DMS114 treated with DMSO at 0.1 percent for 48 hours (cell line): Measurements from ENCODE around the gene GPR137.

Experiments
- DNase-seq: peaks from one replicate; lab custom pipeline; 2025; ENCODE audit not compliant: unreplicated experiment; lab: John Stamatoyannopoulos, UW

Gene GPR137

DNA sequence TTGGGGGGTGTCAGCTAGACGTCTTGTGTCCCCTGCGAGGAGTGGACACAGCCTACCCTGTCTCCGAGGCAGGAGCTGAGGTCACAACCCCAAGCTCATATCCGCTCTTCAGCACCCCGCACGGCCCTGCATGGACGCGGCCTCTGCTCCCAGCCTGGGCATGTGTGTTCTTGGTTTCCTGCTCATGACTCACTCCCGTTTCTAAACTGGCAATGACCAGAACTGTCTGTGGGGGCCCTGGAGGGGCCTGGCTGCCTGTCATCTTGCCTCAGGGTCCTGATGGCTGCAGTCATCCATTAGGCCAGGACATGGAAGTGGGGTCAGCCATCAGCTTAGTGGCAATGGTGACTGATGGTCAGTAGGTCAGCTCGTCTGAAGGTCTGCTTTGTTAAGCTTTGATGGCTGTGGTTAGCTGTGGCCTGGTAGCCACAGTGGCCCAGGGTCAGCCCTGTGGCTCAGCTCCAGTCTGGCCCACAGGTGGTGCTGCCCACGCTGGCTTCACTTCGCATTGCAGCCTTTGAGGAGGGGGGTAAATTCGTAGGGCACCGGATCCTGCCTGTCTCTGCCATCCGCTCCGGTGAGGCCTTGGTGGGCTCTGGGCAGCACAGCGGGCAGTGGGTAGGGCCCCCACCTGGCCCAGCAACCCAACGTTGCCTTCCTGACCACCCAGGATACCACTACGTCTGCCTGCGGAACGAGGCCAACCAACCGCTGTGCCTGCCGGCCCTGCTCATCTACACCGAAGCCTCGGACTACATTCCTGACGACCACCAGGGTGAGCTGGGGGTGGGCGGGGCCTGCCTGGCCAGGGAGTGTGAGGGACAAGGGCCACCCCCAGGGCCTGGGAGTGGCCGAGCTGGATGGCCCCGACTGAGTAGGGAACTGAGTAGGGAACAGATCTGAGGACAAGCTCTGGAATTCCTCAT is 22.4 kb upstream of the GPR137 start:
- DNase-seq, result no peak

DNA sequence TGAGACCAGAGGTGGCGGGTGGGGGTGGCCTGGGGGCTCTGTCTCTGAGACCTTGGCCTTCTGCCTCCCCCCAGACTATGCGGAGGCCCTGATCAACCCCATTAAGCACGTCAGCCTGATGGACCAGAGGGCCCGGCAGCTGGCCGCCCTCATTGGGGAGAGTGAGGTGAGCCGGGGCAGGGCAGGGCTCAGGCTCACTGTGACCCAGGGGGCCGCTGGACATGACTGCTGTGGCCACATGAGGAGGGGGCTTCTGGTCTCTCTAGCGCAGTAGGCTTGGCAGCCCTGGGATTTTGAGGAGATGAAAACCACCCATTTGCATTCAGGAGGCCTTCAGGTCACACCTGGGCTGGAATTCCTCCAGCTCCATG is 21.7 kb upstream of the GPR137 start:
- DNase-seq, result no peak

DNA sequence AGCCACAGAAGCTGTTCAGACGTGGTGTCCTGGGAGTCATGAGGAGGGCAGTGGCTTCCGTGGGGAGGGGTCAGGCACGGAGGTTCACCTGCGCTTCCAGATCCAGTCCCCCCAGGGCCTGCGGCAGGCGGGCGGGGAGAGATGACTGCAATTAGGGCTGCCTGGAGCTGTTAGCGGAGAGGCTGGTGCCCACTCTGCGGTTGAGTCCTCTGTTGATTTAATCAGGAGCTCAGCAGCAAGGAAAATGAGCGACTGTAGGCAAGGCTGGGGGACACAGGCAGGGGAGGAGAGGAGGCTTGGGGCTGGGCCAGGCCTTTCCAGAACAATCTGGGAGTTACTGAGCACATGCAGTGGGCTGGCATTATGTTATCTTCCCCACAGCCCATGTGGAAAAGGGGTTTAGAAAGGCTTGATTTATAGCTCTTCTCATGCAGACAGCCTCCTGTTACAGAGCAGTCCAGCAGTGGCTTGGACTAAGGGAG is 21.2 kb upstream of the GPR137 start:
- DNase-seq, result no peak

DNA sequence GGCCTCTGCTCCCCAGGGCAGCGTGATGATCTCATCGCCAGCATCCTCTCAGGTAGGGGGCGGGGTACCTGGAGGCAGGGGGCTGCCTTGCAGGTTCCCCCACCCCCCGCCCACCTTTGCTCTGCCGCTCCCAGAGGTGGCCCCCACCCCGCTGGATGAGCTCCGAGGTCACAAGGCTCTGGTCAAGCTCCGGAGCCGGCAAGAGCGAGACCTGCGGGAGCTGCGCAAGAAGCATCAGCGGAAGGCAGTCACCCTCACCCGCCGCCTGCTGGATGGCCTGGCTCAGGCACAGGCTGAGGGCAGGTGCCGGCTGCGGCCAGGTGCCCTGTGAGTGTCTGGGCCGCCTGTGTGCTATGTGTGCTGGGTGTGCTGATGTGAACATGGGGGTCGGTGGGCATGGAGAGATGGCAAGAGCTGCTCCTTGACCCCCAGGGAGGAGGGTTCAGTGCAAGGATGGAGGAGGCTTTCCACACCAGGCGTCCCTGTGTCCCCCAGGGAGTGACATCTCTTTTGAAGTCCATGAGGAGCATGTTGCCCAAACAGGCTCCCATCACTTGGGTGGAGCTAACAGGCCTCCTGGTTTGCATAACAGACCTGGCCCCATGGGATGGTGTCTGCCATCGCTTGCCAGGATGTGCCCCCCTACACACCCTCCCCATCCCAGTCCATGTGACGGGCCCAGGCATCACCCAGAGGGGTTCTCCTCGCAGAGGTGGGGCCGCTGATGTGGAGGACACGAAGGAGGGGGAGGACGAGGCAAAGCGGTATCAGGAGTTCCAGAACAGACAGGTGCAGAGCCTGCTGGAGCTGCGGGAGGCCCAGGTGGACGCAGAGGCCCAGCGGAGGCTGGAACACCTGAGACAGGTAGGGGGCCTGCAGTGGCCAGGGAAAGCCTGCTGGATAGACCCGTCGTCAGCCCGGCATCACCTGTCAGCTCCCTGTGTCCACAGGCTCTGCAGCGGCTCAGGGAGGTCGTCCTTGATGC is 20.2 kb upstream of the GPR137 start:
- DNase-seq, result no peak

DNA sequence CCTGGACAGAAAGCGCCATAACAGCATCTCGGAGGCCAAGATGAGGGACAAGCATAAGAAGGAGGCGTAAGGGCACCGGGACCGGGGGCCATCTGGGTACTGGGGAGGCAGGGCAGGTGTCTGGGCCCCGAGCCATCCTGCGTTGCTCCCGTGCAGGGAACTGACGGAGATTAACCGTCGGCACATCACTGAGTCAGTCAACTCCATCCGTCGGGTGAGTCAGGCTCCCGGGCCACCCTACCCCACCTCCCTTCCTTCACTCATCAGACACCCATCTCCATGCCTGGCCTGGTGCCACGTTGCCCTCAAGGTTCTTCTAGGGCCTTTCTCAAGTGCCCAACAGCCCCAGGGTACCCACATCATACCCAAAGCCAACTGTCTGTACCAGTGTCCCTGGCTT is 19.3 kb upstream of the GPR137 start:
- no peak for DNase-seq

DNA sequence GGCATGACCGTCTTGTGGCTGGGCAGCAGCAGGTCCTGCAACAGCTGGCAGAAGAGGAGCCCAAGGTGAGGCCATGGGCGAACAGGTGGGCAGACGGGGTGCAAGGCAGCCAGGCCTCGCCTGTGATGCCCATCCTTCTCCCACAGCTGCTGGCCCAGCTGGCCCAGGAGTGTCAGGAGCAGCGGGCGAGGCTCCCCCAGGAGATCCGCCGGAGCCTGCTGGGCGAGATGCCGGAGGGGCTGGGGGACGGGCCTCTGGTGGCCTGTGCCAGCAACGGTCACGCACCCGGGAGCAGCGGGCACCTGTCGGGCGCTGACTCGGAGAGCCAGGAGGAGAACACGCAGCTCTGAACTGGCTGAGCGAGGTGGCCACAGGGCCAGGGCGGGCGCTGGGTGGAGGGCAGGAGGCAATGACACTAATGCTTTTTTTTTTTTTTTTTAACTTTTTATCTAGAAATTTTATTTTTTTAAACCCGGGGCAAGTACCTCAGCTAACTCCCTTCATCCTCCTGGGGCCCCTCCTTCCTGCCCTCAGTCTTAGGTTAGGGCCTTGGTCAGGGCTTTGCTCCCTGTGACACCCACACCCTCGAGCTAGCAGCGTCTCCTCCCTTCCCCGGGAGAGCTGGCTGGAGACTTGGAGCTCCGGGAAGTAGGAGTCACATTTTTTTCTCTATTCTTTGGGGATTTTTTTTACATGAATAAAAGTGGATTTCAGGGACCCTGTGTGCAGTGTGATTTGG is 18.3 kb upstream of the GPR137 start:
- no peak for DNase-seq

DNA sequence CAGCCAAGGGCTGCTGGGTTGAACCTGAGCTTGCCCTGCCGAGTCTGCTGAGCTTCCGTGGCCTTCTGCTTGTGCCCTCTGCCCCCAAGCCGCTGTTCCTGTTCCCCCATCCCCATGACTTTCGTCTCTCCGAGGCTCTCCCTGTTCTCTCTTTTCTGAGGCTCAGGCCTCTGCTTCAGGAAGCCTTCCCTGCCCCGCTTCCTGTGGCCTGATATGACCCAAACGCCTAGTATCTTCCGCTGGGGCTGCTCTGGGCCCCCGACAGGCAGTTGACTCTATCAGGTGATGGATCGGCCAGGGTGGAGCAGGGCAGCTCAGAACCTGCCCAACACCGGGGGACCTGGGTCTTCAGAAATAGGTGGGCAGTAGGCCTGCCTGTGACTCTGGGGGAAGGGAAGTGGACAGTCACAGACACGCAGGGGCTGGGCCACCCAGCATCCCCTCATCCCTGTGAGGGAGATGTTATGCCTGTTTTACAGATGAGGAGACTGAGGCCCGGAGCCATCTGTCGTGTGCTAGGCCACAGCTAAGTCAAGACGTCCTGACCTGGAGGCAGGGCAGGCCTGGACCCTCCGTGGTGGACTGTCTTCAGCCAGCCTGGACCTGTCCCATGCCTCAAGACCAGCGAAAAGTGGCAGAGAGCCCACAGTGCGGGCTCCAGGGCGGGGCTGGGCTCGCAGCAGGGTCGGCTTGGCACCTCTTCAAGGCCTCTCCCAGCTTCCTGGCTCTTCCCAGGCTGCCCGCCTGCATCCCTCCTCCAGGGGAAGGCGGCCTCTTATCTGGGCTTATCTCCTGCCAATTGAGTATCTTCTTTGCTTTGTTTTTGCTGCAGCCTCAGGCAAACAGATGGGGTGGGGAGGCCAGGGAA is 17.4 kb upstream of the GPR137 start:
- DNase-seq, result no peak

DNA sequence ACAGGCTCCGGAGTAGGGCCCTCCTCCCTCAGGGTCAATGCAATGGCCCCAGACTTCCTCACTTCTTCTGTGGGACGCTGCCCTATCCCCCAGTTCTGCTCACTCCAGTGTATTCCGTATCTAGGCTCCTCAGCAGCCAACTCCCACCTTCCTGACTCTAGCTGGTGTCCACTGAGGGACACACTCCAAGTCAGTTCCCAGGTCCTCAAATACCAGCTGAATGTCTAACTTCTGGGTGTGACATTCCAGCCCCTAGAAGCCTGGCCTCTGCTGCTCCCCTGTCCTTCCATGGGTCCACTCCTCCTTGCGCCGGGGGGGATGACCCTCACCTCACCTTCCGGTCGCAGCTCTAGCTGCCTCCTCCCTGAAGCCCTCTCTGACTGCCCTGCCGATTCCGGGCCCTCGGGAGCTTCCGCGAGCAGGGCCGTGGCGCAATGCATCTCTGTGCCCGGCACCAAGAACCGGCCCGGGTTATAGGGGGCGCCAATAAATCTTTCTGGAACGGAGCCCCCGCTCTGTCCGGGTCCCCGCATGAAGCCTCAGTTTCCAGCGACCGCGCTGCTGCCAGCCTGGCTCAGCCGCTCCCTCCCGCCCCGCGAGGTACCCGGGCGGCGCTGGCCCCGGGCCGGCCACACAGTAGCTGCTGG is 16.6 kb upstream of the GPR137 start:
- peak; percentile 32 for DNase-seq

DNA sequence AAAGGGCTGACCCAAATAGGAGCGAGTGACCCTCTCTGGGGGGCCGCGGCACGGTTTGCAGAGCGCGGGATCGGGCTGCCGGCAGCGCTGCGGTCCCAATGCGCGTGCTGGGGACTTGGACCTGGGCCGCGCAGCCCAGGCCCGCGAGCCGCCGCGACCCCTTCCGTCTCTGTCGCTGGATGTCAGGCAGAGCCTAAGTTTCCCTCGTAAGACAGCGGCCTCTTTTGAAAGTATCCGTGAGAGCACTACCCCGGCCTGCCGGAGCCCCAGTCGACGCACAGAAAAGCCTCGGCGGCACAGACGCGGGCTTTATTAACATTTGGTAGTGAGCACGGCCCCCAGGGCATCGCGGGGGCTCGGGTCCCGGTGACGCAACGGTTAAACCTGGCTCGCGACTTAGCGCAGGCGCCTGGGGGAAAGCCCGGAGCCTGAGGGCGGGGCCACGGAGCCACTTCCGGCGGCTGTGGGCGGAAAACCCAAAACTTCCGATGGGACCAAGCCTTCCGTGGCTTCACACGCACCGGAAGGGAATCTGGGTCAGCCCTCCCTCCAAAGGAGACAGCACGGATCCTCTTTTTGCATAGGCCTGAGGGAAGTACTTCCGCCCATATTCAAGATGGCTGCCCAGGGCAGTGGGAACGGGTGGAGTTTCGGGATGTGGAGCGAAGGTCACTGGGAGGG is 16.0 kb upstream of the GPR137 start:
- peak; percentile 99 for DNase-seq

DNA sequence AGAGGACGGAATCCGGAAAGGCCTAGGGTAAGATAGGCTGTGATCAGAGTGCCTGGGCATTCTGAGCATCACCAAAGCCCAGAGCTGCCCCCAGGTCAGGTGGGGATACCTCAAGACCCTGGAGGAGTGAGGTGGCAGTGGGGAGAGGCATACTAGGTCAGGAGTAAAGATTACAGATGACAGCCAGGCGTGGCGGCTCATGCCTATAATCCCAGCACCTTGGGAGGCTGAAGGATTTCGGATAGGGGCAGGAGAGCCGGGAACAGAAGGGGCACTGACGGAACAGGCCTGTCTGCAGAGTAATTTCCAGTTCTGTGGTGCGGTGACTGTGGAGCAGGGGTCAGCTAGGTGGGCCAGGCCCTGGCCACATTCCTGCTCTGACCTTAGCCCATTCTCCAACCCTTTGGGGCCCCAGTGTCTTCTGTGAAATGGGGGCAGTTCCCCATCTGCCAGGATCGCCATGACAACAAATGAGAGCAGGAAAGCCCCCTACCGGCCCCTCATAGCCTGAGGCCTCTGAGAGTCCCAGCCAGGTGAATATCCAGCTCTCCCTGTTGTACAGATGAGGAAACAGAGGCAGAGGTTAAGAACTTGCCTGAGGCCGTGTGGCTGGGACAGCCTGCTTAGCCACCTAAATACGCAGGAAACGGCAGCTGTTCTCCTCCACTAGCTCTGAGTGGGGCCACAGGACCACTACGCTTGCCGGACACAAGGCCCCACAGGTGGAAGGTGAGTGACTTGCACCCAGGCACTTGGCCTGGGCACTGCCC is 10.4 kb upstream of the GPR137 start:
- DNase-seq, result no peak

DNA sequence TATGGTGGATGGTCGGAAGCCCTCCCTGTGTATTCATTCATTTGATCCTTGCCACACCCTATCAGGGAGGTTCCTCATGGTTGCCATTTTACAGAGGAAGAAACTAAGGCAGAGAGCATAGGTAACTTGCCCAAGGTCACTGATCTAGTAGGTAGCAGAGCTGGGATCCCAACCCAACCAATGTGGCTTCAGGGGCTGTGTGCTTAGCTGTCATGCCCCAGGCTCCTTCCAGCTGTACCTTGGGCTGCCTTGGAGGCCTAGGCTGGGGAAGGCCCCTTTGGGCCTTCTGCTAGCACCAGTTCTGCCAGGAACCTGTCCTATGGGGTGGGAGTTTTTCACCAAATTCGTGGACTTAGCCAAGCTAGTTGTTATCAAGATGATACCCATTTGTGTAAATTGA is 9.8 kb upstream of the GPR137 start:
- no peak for DNase-seq

DNA sequence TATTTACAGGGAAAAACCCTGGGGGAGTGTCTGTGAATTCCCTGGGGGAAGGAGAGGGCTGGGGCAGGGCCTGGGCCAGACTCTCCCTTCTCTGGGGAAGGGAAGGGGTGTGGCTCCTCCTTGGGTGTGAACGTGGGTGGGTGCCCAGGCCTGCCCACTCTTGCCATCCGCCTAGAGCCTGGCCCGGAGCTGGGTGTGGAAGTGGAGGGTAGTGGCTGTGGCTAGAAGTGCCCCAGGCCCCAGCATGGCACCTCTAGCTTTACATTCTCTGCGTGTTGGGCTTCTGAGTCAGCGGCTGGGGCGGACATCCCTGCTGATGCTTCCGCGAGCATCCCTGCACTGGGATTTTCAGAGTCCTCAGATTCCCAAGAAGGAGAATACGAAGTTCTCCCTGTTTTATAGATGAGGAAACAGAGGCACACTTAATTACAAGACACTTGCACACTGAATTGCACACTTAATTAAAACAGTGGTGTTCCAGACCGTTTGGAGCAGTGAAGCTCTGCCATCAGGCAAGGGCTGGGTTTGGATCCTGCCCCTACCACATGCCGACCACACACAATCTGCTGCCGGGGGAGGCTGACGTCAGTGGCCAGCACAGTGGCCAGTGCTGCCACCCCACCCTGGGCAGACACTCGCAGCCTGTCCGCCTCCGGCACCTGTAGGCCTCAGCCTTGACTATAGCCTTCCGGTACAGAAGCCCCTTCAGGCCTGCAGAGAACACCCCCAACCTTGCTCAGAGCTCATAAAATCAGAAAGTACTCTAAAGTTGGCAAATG is 8.8 kb upstream of the GPR137 start:
- DNase-seq, result no peak

DNA sequence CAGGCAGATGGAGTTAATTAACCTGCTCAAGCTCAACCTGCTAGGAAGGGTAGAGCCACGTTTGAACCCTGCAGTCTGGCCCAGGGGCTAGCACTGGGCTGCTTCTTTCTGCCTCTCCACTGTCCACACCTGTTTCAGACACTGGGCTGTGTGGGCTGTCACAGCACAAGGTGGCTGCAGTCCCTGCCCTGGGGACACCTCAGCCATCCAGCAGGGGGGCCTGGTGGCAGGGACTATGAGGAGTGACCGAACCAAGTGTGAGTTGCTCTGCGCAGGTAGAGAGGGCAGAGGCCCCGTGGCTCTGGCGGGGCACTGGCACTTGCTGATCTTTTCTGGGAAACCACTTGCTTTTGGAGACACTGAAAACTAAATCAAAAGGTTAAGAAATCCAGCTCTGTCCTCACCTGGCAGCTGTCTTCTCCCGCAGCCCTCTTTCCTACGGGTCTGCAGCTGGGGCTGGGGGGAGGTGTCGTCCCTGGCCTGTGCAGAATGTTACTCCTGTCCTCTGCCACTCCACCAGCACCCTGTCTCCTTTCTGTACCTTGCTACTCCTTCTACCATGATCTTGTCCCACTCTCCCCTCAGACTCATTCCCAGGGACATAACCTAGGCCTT is 7.0 kb upstream of the GPR137 start:
- no peak for DNase-seq

DNA sequence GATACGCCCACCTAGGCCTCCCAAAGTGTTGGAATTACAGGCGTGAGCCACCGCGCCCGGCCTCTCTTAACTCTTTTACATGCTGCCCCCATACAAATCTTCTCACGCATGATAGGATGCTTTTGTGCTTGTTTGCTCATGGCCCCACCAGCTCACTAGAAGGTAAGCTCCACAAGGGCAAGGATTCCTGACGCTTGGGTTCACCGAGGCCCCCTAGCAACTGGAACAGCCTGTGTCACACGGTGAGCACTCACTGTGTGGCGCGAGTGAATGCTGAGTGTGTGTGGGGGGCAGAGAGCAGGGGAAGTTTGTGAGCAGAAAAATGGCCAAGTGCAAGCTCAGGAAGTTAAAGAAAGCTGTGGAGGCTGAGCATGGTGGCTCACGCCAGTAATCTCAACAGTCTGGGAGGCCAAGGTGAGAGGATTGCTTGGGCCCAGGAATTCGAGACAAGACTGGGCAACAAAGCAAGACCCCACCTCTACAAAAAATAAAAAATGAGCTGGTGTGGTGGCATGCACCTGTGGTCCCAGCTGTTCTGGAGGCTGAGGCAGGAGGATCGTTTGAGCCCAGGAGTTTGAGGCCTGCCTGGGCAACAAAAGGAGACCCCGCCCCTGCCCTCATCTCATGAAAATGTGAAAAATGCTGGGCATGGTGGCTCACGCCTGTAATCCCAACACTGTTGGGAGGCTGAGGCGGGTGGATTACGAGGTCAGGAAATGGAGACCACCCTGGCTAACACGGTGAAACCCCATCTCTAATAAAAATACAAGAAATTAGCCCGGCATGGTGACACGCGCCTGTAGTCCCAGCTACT is 3.5 kb upstream of the GPR137 start:
- DNase-seq, result no peak

DNA sequence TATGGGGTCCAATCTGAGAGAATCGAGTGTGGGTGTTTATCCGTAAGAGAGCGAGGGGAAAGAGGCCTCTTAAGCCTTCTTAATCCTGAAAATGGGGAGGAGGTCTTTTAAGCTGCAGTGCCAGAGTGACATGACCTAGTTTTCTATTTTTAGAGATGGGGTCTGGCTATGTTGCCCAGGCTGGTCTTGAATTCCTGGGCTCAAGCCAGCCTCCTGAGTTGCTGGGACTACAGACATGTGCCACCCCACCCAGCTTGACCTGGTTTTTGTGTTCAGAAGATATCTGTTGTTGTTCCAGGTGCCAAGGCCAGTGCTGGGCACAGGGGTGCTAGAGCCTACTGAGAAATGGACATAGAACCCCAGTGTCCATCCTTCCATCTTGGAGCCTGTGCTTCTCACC is 2.6 kb upstream of the GPR137 start:
- no peak for DNase-seq
